SU-DHL-6 (cell line): ENCODE results near the gene SLC8A3.
"Not testable (repeated sequence)": the region's sequence is repeated elsewhere in the genome, so short reads cannot be mapped to it uniquely, and the experiment has no call there.

Experiments used
- CTCF ChIP-seq: fragments of 200-600 bp; sonication (generic); IDR thresholded peaks from one replicate; pipeline ENCODE4 v1.5.1; 2017; ENCODE audit warnings: antibody characterized with exemption, mild to moderate bottlenecking, low read length, moderate library complexity; ENCODE audit not compliant: insufficient read depth, poor library complexity, severe bottlenecking
- EZH2phosphoT487 ChIP-seq: fragments of 200-600 bp; sonication (generic), shearing (Covaris generic); conservative IDR thresholded peaks from 2 replicates; pipeline ENCODE4 v1.6.1; 2018; ENCODE audit warnings: mild to moderate bottlenecking, antibody characterized with exemption, low read length, moderate library complexity, mixed read lengths

GRCh38 chr14:70231756-70232544 lies 43.2 kb upstream of the SLC8A3 start:
- not testable (repeated sequence) for TF ChIP-seq EZH2phosphoT487, CTCF
